Breast epithelium (tissue), 4 donors: ENCODE measurements around the gene SPTB. TPM values are rescaled to one million over a fixed set of nuclear protein-coding genes. Genes with fewer than 3 reads are reported as not detected.

ENCODE experiments used
- DNase-seq, 2 donors: peaks; one replicate each; pipeline ENCODE4 v3.0.0-alpha.2; 2019; ENCODE audit warnings: low spot score in 2 of 2
- H3K27ac ChIP-seq, 2 donors: fragments of 200-600 bp; sonication (generic) in 1 of 2; one replicate each; pipeline ENCODE4 v1.5.1; 2016 to 2019; ENCODE audit warnings: mild to moderate bottlenecking in 1 of 2
- H3K27me3 ChIP-seq, 2 donors: fragments of 200-600 bp; sonication (generic) in 1 of 2; one replicate each; pipeline versions ENCODE4 v1.5.1 to v1.6.0; 2017 to 2019; ENCODE audit warnings: control low read depth in 1 of 2, mild to moderate bottlenecking in 1 of 2
- H3K36me3 ChIP-seq: fragments of 200-600 bp; one replicate; pipeline ENCODE4 v1.5.1; 2019
- H3K4me1 ChIP-seq, 2 donors: fragments of 200-600 bp; sonication (generic); one replicate each; pipeline ENCODE4 v1.5.1; 2016 to 2019; ENCODE audit warnings: control low read depth in 1 of 2
- H3K4me3 ChIP-seq, 3 donors: fragments of 200-600 bp; sonication (generic); 1 replicate in 2 of 3; 2 replicates in 1 of 3; pipeline ENCODE4 v1.5.1; 2016 to 2019; ENCODE audit warnings: mild to moderate bottlenecking in 3 of 3, moderate library complexity in 2 of 3
- H3K9me3 ChIP-seq, 2 donors: fragments of 200-600 bp; sonication (generic) in 1 of 2; one replicate each; pipeline ENCODE4 v1.5.1; 2016 to 2019; ENCODE audit warnings: control low read depth in 1 of 2
- POLR2A ChIP-seq: fragments of 450-650 bp; IDR thresholded peaks from one replicate; pipeline ENCODE4 v1.6.1; 2016; ENCODE audit warnings: antibody characterized with exemption, mild to moderate bottlenecking, moderate library complexity
- POLR2AphosphoS5 ChIP-seq, 3 donors: sonication (generic); formaldehyde crosslinking; IDR thresholded peaks; one replicate each; pipeline ENCODE4 v1.6.1; 2017; ENCODE audit warnings: antibody characterized with exemption in 3 of 3
- intact Hi-C: fragments of 100-400 bp; cut with DNase I; formaldehyde crosslinking; loops from one replicate; pipeline ENCODE4 v1.15.1; 2023; ENCODE audit warnings: low total_unique reads
- total RNA-seq, 3 donors: library from RNA; depleted of rRNA; stranded (reverse); fragments of >200 nt; gene quantifications; one replicate each; pipeline ENCODE4 v1.1.0, GENCODE V29; 2016
- TF ChIP-seq, protein P1 (sequence below), 3 donors: fragments of 450-650 bp; IDR thresholded peaks; one replicate each; pipeline ENCODE4 v1.5.1; 2016 to 2017; ENCODE audit warnings: antibody characterized with exemption in 3 of 3, mild to moderate bottlenecking in 3 of 3, moderate library complexity in 3 of 3

SPTB gene
- total RNA-seq, 3 donors from 2014 or later: 0.88 to 2.6 (median 2.1) TPM

DNA sequence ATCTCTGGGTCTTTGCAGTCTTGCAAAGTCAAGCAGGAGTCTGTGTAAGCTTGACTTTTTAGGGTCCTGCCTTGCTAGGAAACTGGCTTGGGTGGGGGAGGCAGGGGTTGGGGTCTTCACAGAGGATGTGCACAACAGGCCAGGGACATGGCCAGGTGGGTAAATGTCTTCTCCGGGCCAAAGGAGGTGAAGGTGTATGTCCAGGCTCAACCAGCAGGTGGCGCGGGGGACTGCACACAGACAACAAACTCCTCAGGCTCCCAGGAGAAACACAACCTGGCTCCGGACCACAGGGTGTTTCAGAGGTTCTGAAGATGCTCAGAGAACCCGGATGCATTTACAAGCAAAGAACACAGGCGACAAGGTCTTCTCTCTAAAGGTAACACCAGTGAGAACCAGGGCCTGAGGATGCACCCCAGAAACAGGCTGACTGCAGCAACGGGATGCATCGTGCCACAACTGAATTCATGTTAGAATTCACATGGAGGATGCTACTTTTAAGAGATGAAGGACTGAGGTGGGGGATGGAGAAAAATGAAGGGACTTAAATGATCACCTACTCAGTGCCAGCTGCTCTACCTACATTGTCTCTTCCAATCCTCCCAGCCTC, 119.5 kb downstream of the SPTB start:
- no peaks in the 10 kb centered on the region for H3K9me3 ChIP-seq
- no peak for DNase-seq
- H3K4me1 ChIP-seq: peaks cover 0 to 17% of the 10 kb centered on the region in 2 donors
- intact Hi-C loops: no loop called here
- no peak overlapping the region for H3K27ac ChIP-seq
- H3K4me3 ChIP-seq: no peak overlapping the region
- TF ChIP-seq, protein P1, sequence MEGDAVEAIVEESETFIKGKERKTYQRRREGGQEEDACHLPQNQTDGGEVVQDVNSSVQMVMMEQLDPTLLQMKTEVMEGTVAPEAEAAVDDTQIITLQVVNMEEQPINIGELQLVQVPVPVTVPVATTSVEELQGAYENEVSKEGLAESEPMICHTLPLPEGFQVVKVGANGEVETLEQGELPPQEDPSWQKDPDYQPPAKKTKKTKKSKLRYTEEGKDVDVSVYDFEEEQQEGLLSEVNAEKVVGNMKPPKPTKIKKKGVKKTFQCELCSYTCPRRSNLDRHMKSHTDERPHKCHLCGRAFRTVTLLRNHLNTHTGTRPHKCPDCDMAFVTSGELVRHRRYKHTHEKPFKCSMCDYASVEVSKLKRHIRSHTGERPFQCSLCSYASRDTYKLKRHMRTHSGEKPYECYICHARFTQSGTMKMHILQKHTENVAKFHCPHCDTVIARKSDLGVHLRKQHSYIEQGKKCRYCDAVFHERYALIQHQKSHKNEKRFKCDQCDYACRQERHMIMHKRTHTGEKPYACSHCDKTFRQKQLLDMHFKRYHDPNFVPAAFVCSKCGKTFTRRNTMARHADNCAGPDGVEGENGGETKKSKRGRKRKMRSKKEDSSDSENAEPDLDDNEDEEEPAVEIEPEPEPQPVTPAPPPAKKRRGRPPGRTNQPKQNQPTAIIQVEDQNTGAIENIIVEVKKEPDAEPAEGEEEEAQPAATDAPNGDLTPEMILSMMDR (IDR thresholded peaks at IDR 0.05): peak in 2 of 3 donors; percentile 15 to 39
- TF ChIP-seq POLR2A: no peak
- H3K27me3 ChIP-seq: no peaks in the 10 kb centered on the region
- H3K36me3 ChIP-seq: no peaks in the 10 kb centered on the region

DNA sequence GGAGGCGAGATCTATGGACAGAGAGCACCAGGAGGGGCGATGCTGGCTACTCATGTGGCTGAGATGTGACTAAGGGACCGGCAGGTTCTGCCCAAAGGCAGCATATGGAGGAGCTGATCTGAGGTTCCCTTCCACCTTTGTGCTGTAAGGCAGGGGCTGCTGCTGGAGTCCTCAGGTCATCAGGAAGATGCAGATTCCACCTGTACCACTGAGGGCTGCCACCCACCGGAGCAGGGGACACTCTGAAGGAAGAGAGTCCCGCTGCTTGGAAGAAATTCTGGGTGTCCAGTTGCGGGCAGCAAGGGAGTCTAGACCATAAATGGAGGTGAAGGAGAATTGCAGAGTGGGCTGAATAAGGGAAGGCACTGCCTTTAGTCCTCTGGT, 120.2 kb downstream of the SPTB start:
- Histone ChIP-seq H3K4me3 (no peak overlapping the region), H3K27me3 (no peaks in the 10 kb centered on the region), H3K27ac (peak overlapping the region in 1 of 2 donors; percentile 22), H3K9me3 (no peaks in the 10 kb centered on the region), H3K4me1 (peaks cover 0 to 17% of the 10 kb centered on the region in 2 donors), H3K36me3 (no peaks in the 10 kb centered on the region)
- intact Hi-C loops: no loop called here
- no peak for DNase-seq
- TF ChIP-seq POLR2A: no peak

DNA sequence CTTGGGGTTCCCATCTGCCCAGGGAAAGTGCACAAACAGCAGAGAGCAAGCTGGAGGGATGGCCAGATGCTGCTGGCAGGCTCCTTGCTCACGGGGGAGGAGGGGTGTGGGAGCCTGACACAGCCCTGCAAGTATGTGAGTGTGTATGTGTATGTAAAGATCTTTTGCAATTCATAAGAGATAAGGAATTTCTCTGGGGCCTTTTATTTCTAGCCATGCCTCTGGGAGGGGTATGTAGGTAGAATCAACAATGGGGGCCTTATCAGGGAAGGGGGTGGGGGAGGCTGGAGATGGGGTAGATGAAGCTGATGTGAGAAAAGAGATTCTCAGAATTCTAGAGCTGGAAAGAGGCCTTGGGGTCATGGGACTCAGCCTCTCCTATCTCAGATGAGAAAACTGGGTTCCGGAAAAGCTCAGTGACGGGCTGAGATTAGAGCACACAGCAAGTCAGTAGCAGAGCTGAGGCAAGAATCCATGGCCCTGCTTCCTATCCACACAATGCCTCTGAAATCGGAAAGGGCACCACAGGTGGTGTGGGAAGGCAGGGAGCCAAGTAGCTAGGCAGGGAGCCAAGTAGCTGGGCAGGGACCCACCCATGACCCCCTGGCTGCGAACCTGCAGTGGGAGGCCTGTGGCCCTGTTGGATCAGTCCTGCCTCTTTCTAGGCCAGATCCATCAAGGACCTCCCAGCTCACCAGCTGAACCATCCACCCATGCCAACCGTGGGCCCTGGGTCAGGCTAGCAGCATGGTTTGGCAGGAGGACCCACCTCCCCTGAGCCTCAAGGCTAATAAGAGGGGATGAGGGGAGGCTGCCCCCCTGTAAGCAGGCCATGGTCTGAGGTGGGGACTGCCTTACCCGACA, 120.8 kb downstream of the SPTB start:
- Histone ChIP-seq H3K4me3 (no peak overlapping the region), H3K27ac (peak overlapping the region; percentile 1 to 22), H3K27me3 (no peaks in the 10 kb centered on the region), H3K36me3 (no peaks in the 10 kb centered on the region), H3K4me1 (peaks cover 0 to 17% of the 10 kb centered on the region in 2 donors), H3K9me3 (no peaks in the 10 kb centered on the region)
- intact Hi-C loops: no loop called here
- DNase-seq: no peak
- TF ChIP-seq POLR2AphosphoS5 (IDR thresholded peaks at IDR 0.05): no peak
- TF ChIP-seq, protein P1 (IDR thresholded peaks at IDR 0.05): no peak
- no peak for TF ChIP-seq POLR2A

DNA sequence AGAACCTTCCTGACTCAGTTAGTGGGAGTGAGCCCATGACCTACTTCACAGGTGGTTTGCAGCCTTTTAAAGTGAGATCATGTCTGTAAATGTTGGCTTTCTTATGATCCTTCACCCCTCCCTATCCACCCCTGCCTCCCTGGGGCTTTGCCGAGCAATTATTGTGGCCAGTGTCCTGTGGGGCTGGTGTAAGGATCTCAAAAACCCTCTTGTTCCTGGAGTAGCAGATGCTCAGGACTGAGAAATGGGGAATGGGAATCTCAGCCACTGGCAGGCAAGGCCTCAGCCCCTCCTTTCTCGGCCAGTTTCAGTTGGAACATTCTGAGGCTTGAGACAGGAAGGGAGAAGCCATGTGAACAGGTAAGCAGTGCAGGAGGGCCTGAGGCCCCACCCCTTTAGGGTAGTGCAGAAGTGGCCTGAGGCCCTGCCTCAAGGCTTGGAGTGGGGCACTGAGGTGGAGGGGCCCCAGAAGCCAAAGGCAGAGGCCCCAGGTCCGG, 121.6 kb downstream of the SPTB start:
- TF ChIP-seq POLR2A: no peak
- TF ChIP-seq, protein P1 (IDR thresholded peaks at IDR 0.05): no peak
- TF ChIP-seq POLR2AphosphoS5 (IDR thresholded peaks at IDR 0.05): no peak
- H3K36me3 ChIP-seq: no peaks in the 10 kb centered on the region
- no peak overlapping the region for H3K4me3 ChIP-seq
- intact Hi-C loops: no loop called here
- no peaks in the 10 kb centered on the region for H3K27me3 ChIP-seq
- H3K4me1 ChIP-seq: peaks cover 0 to 17% of the 10 kb centered on the region in 2 donors
- H3K27ac ChIP-seq: peak overlapping the region in 1 of 2 donors; percentile 1
- no peaks in the 10 kb centered on the region for H3K9me3 ChIP-seq
- no peak for DNase-seq

DNA sequence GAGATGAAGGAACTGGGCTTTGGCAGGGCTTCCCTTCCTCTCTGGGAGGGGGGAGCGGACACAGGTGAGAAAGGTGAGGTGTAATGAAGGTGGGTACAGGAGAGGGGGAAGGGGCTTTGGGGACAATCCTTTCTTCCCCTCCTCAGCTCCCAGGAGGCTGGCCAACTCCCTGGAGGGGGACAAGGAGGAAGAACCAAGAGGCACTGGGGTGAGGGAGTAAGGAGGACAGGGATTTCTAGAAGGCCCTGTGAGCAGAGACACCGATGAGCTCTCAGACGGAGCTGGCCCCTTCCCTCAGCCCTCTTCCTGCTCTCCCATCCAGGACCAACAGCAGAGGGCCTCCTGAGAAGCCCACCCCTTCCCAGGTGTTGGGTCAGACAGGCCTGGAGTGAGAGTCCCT, 122.1 kb downstream of the SPTB start:
- intact Hi-C loops: no loop called here
- DNase-seq: no peak
- Histone ChIP-seq H3K27me3 (no peaks in the 10 kb centered on the region), H3K27ac (peak overlapping the region in 1 of 2 donors; percentile 8), H3K4me1 (peaks cover 0 to 17% of the 10 kb centered on the region in 2 donors), H3K9me3 (no peaks in the 10 kb centered on the region), H3K36me3 (no peaks in the 10 kb centered on the region), H3K4me3 (no peak overlapping the region)
- TF ChIP-seq POLR2AphosphoS5 (IDR thresholded peaks at IDR 0.05) (no peak), POLR2A (no peak)
- TF ChIP-seq, protein P1 (IDR thresholded peaks at IDR 0.05): no peak
